ENCODE data around the gene SLC1A3. TPM values are rescaled to one million over a fixed set of nuclear protein-coding genes. Genes with fewer than 3 reads are reported as not detected.

SLC1A3 gene
- 10 to 100 TPM; 21.0 to 35.5 TPM for total RNA-seq
- 10 to 100 TPM in 1 of 2 donors, 1 to 10 TPM in 1; 3.4 to 47.6 TPM for polyA plus RNA-seq
- long read RNA-seq, donor 1, full-length matches to known transcripts: 4 of 4 reads
- long read RNA-seq, donor 1, partial matches to known transcripts: 0 of 4 reads
- long read RNA-seq, donor 1, other reads (novel, unspliced or antisense): 0 of 4 reads
- long read RNA-seq, donor 2, partial matches to known transcripts: 0 of 1 reads
- long read RNA-seq, donor 2, other reads (novel, unspliced or antisense): 0 of 1 reads
- long read RNA-seq, donor 3, full-length matches to known transcripts: 3 of 3 reads
- long read RNA-seq, donor 3, partial matches to known transcripts: 0 of 3 reads
- long read RNA-seq, donor 3, other reads (novel, unspliced or antisense): 0 of 3 reads
- long read RNA-seq, donor 4, partial matches to known transcripts: 0 of 1 reads
- long read RNA-seq, donor 4, other reads (novel, unspliced or antisense): 0 of 1 reads
- long read RNA-seq, donor 5, full-length matches to known transcripts: 4 of 4 reads
- long read RNA-seq, donor 5, partial matches to known transcripts: 0 of 4 reads
- long read RNA-seq, donor 5, other reads (novel, unspliced or antisense): 0 of 4 reads

- 1 to 2% methylated on average over 20 of the region's 20 CpGs for WGBS, 2 donors
- ATAC-seq (ENCODE audit: insufficient read depth, low FRiP score) (peak; percentile 85), DNase-seq (peak; percentile 76 to 91 (median 90))
- Histone ChIP-seq H3K27me3 (ENCODE audit: control insufficient read depth in 3 of 3, insufficient read depth in 3 of 3, low read length in 2 of 3) (peaks cover 0 to 18% (median 3%) of the 10 kb centered on the region in 3 donors), H3K4me1 (ENCODE audit: control insufficient read depth in 5 of 5, insufficient read depth in 5 of 5, low read length in 5 of 5) (peaks cover 0 to 14% (median 0%) of the 10 kb centered on the region in 5 donors), H3K9me3 (ENCODE audit: control insufficient read depth in 4 of 4, insufficient read depth in 3 of 4, low read length in 3 of 4) (no peaks in the 10 kb centered on the region), H3K4me3 (peak within 1 kb of the TSS; percentile 2), H3K9ac (ENCODE audit: insufficient read depth in 1 of 2, low read length in 2 of 2) (peak within 1 kb of the TSS; percentile 21 to 93), H3K27ac (ENCODE audit: low read depth in 1 of 2, low read length in 1 of 2) (peak within 1 kb of the TSS; percentile 41 to 95), H3K36me3 (ENCODE audit: control insufficient read depth in 4 of 4, insufficient read depth in 4 of 4, low read length in 4 of 4) (peaks cover 0 to under 1% (median 0%) of the 10 kb centered on the region in 4 donors)
- TF ChIP-seq CTCF (IDR thresholded peaks at IDR 0.05; ENCODE audit: control extremely low read depth, extremely low read depth): no peak
Measured at GRCh38 chr5:36606428-36607113, at the start of gene SLC1A3. Gene SLC1A3 (plus strand): TSS chr5:36606606. CDS start chr5:36608424, 1,818 bp downstream.

GRCh38 chr5:36558641-36559040 is 47.8 kb upstream of the SLC1A3 start:
- H3K36me3 ChIP-seq (ENCODE audit: control insufficient read depth in 4 of 4, insufficient read depth in 4 of 4, low read length in 4 of 4): no peaks in the 10 kb centered on the region
- WGBS, 2 donors: 79 to 87% methylated on average over 2 of the region's 2 CpGs
- ATAC-seq (ENCODE audit: insufficient read depth, low FRiP score): no peak
- DNase-seq: no peak
- no peaks in the 10 kb centered on the region for H3K27me3 ChIP-seq (ENCODE audit: control insufficient read depth in 3 of 3, insufficient read depth in 3 of 3, low read length in 2 of 3)
- H3K27ac ChIP-seq (ENCODE audit: low read depth in 1 of 2, low read length in 1 of 2): no peak overlapping the region
- no peak for TF ChIP-seq CTCF (IDR thresholded peaks at IDR 0.05; ENCODE audit: control extremely low read depth, extremely low read depth)
- no peak overlapping the region for H3K9ac ChIP-seq (ENCODE audit: insufficient read depth in 1 of 2, low read length in 2 of 2)
- H3K4me1 ChIP-seq (ENCODE audit: control insufficient read depth in 5 of 5, insufficient read depth in 5 of 5, low read length in 5 of 5): no peaks in the 10 kb centered on the region
- H3K4me3 ChIP-seq: no peak overlapping the region
- no peaks in the 10 kb centered on the region for H3K9me3 ChIP-seq (ENCODE audit: control insufficient read depth in 4 of 4, insufficient read depth in 3 of 4, low read length in 3 of 4)

GRCh38 chr5:36561601-36562000 is 44.8 kb upstream of the SLC1A3 start:
- DNase-seq: no peak
- no peak for TF ChIP-seq CTCF (IDR thresholded peaks at IDR 0.05; ENCODE audit: control extremely low read depth, extremely low read depth)
- WGBS, 2 donors: 57 to 84% methylated on average over 3 of the region's 3 CpGs
- Histone ChIP-seq H3K9me3 (ENCODE audit: control insufficient read depth in 4 of 4, insufficient read depth in 3 of 4, low read length in 3 of 4) (no peaks in the 10 kb centered on the region), H3K4me1 (ENCODE audit: control insufficient read depth in 5 of 5, insufficient read depth in 5 of 5, low read length in 5 of 5) (no peaks in the 10 kb centered on the region), H3K4me3 (no peak overlapping the region), H3K9ac (ENCODE audit: insufficient read depth in 1 of 2, low read length in 2 of 2) (no peak overlapping the region), H3K27ac (ENCODE audit: low read depth in 1 of 2, low read length in 1 of 2) (no peak overlapping the region), H3K36me3 (ENCODE audit: control insufficient read depth in 4 of 4, insufficient read depth in 4 of 4, low read length in 4 of 4) (no peaks in the 10 kb centered on the region), H3K27me3 (ENCODE audit: control insufficient read depth in 3 of 3, insufficient read depth in 3 of 3, low read length in 2 of 3) (no peaks in the 10 kb centered on the region)
- ATAC-seq (ENCODE audit: insufficient read depth, low FRiP score): no peak
